GM18870 (cell line): ENCODE measurements around the gene SEC23A.
A peak's percentile ranks its signal among the peaks of the same experiment; 100 is the strongest.
"Not testable (repeated sequence)": the region's sequence is repeated elsewhere in the genome, so short reads cannot be mapped to it uniquely, and the experiment has no call there.

ENCODE experiments used
- ATAC-seq: cut with Tn5 transposase; IDR thresholded peaks from one replicate; pipeline ENCODE4 v1.9.1; 2021; ENCODE audit warnings: moderate library complexity; ENCODE audit not compliant: unreplicated experiment

Gene SEC23A

DNA sequence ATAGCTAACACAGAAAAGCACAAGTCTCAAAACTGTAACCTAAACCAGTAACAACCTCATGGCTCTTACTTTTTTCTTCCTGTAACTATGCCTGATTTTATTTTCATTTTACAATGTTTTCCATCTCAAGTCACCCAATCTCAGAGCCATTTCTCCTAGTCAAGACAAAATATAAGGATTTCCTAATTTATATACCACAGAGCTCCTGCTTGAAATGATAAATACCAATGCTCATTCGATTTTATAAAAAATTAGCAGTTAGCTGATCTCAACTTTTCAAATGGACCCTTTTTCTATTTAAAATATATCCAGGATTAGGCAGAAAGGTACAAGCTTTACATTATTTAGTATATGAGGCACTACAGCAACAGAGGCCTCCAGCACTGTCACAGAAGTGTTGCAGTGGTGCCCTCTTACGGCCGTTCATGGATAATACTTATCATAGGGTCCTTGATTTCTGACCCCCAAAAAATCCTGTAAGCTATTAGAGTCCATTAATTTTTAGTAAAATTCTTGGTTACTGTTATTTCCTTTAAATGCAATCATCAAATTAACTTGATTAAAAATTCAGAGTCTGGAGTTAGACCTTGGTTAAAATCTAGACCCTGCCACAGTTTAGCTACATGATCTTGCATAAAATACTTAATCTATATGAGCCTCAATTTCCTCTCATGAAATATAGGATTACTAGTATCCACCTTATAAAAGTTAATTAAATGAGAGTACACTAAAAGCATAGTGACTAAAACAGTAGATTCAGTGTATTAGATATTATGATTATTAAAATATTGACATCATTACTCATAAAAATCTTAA lies 68.3 kb downstream of the SEC23A start:
- no peak for ATAC-seq

DNA sequence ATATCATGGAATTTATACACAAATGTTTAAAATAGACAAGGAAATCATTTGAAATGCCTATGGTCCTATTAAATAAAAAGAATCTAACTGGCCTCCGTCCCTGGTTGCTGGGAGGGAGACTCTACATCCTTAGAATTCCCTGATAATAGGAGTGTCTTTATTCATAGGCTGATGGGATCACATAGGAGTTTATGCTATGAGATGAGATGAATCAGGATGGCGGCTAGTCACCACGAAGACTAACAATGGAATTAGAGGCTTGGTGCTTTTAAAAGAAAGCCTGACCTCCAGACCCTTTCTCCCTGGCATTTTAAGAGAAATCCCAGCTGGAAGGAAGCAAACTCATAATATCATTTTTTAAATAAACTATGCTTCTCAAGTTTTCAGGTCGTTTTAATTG lies 69.7 kb downstream of the SEC23A start:
- ATAC-seq = no peak

DNA sequence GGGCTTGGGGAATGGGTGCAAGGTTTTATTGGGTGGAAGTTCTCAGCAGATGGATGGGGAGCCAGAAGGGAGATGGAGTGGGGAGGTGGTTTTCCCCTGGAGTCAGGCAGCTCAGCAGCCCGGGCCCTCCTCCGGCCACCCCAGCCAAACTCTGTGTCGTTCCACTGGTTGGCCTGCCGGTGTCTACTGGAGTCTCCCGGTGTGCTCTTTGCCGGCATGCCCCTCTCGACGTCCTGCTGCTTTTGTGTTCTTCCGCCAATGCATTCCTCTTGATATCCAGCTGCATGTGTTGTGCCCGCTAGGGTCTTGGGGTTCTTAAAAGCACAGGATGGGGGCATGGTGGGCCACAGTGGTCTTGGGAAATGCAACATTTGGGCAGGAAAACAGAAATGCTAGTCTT lies 72.8 kb downstream of the SEC23A start:
- no peak for ATAC-seq

DNA sequence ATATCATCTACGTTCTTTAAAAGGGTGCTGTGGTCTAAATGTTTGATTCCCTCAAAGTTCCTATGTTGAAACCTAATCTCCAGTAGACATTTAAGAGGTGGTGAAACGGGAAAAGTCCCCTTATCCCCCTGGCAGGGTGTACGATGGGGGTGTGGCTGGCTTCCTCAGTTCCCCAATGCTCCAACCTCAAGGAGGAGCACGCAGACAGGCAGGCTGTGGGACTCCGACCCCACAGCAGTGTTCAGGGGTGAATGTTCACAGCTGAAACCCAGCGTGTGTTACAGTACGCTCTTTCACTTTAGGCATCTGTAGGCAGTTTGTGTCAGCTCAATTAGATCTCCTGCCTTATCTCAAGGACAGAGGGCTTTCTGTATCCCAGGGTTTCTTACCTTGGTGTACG lies 73.2 kb downstream of the SEC23A start:
- no peak for ATAC-seq

DNA sequence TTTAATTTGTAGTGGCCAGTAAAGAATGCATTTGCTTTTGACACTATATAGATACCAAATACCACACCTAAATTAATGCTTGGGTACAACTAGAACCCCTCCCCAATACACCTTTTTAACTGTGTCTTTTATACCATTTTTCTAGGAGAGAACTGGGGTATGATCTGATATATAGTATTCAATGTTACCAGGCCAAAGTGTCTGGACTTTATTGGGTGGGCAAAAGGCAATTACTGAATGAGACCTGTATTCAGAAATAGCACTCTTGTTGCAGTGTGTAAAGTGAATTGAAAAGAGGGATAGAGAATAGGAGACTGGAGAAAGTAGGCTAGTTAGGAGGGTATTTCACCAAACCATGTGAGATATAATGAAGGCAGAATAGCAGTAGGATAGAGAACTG lies 74.4 kb downstream of the SEC23A start:
- no peak for ATAC-seq

DNA sequence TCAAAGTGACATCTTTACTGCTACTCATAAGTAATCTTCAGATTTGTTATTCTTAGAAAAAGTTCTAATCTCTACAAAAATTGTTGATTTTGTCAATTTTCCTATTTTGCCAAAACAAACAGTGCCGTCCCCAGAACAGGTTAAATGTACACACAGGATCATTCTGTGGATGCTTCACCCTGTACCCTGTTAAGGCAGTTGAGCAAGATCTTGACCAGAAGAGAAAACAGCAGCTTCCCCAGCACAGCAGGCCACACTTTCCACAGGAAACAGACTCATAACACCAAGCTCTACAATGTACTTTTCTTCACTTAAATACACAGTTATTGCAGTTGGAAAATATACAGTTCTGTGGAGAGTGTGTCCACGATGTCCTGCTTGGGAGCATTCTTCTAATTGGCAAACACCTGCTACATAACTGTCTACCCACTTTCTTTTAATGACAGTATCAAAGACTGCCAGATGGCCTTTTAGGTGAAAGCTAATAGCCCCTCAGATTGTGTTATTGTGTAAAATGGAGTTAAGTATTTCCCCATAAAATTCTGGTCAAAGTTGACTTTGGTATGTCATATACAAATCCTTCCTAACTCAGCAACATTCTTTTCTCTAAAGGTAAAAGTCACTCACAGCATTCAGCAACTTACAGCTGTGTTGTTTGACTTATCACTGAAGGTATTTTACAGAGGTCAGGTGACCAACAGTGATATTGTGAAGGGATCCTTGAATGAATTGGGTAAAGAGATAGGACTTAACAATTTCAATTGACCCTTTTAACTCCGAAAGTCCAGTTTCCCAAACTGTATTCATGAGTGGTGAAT lies 77.0 kb downstream of the SEC23A start:
- ATAC-seq = no peak

DNA sequence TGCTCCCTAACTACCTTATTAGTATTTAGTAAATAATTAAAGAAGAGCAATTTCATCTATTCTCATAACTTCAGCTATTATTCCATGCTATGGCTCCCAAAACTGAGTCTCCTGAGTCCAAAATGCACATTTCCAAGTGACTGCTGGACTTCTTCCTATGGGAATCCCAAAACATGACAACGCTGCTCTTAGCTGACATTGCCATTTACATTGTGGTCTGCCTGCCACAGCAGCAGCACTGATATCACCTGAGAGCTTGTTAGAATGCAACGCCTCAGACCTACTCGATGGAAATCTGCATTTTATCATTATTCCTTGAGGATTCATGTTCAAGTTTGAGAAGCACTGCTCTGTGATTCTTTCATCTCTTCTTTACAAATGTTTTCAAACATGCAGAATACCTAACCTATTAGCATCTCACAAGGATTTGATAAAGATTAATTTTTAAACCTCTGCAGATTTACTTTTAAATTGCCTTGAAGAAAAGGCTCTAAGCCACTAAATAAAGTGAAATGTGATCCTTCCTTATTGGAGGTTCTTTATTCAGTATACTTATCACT lies 77.7 kb downstream of the SEC23A start:
- ATAC-seq = no peak

DNA sequence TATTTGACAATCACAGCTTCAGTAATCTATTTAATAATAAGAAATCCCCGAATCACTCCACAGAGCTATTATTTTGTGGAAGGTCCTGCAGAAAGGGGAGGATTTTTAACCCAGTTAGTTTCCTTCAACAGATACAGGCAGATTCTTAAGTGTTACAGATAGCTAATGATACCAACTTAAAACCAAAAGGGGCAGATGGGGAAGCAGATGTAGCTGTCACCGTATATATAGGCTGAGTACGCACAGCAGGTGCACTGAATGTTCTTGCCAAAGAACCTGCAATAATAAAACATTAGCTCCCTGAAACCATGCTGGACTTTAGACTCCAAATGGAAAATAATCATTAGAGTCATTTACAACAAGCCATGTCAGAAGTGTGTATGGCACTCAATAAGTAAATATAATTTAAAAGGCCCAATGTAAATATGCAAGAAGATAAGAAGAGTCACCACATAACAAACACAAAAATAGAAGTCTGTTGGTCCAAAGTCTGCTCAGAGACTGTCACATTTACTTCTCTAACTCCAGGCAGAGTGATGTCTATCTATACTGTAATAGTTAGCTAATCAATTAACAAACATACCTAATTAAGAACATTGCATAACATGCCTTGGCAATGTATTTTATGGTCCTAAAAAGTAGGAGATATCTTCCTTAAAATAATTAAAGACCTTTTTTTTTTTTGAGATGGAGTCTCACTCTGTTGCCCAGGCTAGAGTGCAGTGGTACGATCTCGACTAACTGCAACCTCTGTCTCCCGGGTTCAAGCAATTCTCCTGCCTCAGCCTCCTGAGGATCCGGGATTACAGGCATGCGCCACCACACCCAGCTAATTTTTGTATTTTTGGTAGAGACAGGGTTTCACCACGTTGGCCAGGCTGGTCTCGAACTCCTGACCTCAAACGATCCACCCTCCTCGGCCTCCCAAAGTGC lies 78.8 kb downstream of the SEC23A start:
- ATAC-seq = no peak

DNA sequence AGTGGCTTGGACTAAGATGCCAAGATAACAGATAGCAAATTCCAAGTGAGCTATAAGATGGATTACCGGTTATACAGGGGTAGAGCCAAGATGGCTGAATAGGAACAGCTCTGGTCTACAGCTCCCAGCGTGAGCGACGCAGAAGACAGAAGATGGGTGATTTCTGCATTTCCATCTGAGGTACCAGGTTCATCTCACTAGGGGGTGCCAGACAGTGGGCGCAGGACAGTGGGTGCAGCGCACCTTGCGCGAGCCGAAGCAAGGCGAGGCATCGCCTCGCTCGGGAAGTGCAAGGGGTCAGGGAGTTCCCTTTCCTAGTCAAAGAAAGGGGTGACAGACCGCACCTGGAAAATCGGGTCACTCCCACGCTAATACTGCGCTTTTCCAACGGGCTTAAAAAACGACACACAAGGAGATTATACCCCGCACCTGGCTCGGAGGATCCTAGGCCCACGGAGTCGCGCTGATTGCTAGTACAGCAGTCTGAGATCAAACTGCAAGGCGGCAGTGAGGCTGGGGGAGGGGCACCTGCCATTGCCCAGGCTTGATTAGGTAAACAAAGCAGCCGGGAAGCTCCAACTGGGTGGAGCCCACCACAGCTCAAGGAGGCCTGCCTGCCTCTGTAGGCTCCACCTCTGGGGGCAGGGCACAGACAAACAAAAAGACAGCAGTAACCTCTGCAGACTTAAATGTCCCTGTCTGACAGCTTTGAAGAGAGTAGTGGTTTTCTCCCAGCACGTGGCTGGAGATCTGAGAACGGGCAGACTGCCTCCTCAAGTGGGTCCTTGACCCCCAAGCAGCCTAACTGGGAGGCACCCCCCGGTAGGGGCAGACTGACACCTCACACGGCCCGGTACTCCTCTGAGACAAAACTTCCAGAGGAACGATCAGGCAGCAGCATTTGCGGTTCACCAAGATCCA lies 85.7 kb downstream of the SEC23A start:
- ATAC-seq = not testable (repeated sequence)

DNA sequence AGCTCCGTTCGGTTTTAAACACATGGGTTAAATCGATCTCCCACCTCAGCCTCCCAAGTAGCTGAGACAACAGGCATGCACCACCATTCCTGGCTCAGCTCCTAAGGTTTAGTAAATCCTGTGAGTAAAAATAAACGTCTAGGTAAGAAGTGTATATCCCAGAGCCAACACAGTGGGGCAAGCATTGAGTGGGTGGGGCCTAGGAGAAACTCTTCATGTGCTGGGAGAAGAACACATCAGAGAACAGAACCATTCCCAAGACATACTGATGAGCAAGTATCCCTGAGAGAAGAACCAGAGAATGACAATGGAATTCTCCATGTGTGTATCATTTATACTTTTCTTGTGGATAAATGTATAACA lies 86.3 kb downstream of the SEC23A start:
- no peak for ATAC-seq

DNA sequence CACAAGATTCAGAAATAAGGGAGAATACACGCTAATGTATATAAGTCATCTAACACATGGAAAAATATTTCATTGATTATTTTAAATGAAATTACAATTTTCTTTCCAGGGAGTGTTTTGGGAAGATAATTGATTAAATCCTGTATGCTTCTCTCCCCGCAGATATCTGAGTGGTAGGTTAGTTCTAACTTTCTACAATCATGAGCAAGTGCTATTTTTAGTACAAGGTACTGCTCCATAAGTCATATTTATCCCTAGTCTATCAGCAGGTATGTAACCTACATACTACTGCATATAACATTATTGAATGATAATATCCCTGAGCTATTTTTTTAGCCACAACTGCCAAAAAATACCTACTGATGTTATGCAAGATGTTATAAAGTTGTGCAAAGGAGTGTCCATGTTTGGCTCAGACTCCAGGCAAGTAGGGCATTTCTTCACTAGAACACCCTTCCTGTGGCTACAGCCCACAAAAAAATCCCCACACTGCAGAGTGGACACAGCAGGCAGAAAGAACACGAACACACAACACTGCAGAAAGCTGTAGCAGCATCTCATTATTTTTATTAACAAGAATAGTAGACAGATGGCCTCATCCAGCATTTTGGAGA lies 87.0 kb downstream of the SEC23A start:
- no peak for ATAC-seq

DNA sequence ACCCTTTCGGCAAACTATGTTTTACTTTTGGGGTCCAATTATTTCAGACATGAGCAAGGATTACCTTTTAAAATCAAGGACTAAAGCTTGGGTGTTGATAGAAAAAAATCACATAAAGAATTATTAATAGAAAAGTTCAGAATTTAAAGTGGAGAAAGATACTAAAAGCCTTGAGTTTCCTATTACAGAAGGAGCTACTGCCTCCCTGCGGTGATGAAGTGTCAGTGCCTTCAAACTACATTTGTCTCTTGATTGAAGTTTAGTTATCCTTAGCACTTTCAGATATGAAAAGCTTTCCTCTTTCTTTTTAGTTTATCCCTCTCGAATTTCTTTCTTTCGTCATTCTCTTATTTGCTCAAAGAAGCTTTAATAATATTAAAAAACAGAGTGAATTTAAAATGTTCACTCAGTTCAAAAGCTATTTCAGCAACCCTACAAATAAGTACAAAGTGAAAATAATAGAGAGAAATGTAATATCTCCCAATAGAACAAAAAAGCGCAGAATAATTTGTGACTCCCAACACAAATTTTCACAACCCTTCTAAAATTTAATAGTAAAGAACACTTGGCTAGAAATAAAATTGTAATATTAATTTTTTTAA lies 87.6 kb downstream of the SEC23A start:
- ATAC-seq = peak; percentile 72

DNA sequence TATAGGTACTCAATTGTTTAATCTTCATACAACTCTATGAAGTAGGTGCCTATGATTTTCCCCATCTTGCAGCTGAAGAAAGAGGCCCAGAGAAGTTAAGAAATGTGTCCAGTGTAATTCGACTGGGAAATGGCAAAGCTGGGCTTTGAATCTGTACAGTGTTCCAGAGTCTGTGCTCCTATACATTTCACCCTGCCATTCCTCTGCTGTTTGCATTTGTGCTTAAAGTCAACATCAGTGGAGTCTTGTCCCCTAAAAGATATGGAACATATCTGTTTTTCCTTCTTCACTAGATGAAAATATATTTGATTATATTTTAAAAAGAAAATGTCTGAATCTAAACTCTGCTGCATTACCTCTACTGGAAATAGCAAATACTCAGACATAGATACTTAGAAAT lies 88.6 kb downstream of the SEC23A start:
- ATAC-seq = no peak

DNA sequence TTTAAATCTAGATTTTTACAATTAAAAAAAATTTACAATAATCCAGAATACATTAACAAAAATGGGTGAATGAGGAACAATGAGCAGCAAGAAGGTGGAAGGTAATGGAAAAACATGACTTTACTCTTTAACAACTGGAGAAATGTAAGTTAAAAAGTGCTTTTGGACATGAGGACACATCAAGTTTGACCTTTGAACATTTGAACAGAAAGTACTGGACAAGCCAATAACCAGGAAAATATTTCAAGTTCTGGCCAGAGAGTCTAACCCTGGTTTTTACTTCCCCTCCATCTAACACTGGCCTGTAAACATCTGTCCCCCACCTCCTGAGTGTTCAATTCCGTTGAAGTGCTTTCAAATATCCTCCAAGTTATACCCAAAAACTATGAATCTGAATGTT lies 94.1 kb downstream of the SEC23A start:
- ATAC-seq = not testable (repeated sequence)

DNA sequence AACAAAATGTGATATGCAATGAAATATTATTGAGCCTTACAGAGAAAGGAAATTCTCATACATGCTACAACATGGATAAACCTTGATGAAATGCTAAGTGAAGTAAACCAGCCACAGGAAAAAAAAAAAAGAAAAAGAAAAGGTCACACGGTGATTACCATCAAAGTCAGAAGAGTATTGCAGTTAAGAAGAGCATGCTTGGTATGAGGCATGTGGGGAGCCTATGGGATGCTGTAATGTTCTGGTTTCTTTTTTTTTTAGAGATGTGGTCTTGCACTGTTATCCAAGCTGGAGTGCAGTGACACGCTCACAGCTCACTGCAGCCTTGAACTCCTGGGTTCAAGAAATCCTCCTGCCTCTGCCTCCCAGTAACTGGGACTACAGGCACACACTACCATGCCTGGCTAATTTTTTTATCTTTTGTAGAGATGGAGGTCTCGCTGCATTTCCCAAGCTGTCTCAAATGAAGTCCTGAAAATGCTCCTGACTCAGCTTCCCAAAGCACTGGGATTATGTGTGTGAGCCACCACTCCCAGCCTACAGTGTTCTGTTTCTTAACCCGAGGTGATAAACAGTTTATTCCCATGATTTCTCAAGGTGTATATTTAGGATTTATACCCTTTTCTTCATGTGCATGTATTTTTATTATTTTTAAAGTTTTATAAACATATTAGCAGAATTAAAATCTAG lies 96.2 kb downstream of the SEC23A start:
- no peak for ATAC-seq

DNA sequence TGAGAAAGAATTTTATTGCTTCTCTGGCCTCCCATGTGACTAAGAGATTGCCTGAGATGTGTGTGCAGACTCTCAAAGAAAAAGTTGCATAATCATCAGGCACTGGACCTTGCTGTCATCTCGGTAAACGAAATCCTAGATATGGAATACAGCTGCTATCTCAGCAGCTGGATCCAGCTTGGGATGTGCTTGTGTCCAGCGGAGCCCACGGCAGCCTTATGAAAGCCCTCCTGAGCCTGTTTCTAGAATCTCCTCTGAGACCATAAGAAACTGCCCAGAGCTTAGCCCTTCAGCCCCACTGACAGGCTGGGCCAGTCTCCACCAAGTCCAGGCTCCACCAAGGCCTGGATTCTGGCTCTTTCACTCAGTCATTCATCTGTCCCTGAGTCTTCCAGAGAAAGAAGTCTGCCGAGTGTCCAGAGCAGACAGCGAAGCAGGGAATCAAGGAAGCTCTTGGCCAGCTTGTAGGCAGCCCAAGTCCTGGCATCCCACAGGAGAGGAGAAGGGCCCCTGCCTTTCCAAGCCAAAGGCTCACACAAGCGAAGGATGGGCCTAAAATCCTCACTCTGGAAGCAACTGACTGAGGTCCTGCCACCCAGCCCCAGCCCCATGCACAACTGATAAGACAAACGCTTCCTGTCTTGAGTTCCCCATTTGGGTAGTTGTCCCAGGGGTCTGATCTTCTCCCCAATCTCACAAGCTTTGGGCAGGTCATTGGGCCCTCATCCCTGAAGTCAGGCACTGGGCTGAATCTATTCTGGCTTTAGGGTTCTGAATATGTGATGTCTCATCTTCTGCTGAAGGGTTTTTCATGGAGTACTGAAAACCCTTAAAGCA lies 97.8 kb downstream of the SEC23A start:
- no peak for ATAC-seq

DNA sequence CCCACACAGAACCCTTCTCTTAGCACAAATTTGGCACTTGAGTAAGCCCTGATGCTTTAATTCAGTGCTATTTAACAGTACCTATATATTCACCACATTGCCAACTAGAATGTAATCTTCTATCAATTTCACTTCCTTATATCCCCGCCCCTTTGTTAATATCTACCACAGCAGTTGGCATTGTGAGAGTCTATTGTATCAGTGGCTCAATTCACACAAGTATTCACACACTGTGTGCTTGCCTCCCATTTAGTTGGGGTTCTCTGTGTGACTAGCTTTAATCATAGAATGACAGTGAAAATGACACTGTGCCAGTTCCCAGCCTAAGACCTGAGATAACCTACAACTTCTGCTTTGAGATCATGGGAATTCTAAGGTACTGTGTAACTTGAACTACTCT lies 103.1 kb downstream of the SEC23A start:
- ATAC-seq = no peak

DNA sequence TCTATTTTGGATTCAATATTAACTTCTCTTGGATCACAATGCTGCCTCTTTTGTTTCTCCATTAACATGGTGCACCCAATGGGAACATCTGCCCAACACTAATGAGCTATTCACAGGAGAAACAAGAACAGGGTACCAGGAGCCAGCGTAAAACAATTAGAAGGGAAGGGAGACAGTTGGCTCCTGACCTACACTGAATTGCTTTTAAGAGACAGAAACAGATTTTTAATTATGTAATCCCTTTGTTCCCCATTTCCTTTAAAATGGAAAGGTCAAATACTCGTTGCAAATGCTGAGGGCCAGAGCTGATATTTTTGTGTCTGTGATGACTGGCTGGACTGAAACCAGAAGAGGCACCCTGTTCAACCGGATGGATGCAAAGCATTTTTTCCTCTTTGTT lies 108.3 kb downstream of the SEC23A start:
- no peak for ATAC-seq
